HEK293 (cell line): ENCODE data around the gene DGKD.

Experiments
- CTCF ChIA-PET: fragments of 350-600 bp; formaldehyde crosslinking; extraction: SDS; loops from one replicate; lab custom pipeline; 2021; ENCODE audit warnings: antibody characterized with exemption; lab: Yijun Ruan, JAX
- POLR2A ChIA-PET: fragments of 300-600 bp; formaldehyde crosslinking; extraction: SDS; loops from one replicate; lab custom pipeline; 2020; ENCODE audit warnings: antibody characterized with exemption, inconsistent platforms; lab: Yijun Ruan, JAX
- H3K27ac ChIP-seq: fragments of 200-500 bp; sonication (Bioruptor generic); 2 replicates; pipeline ENCODE4 v1.5.1; 2014; ENCODE audit warnings: low read depth, low read length, control low read depth, inconsistent platforms; ENCODE audit errors: extremely low read depth
- H3K36me3 ChIP-seq, 2 experiments: fragments of 200-500 bp in 1 of 2; sonication (Bioruptor generic) in 1 of 2; 1 replicate in 1 of 2; 2 replicates in 1 of 2; pipeline ENCODE4 v1.5.1; 2014 to 2017; ENCODE audit warnings: inconsistent platforms in 2 of 2, low read length in 2 of 2; ENCODE audit not compliant: control insufficient read depth in 2 of 2, insufficient read depth in 1 of 2
- H3K4me1 ChIP-seq: fragments of 200-500 bp; sonication (Bioruptor generic); 2 replicates; pipeline ENCODE4 v1.5.1; 2014; ENCODE audit warnings: mild to moderate bottlenecking, low read length, inconsistent platforms; ENCODE audit not compliant: control insufficient read depth, insufficient read depth
- H3K4me3 ChIP-seq: 2 replicates; pipeline ENCODE4 v1.5.1; 2011; ENCODE audit warnings: low read depth, mild to moderate bottlenecking, control low read depth, low read length, moderate library complexity
- H3K9me3 ChIP-seq: fragments of 200-500 bp; sonication (Bioruptor generic); 2 replicates; pipeline ENCODE4 v1.5.1; 2014; ENCODE audit warnings: low read depth, low read length, inconsistent platforms; ENCODE audit not compliant: control insufficient read depth, insufficient read depth
- GLI2 ChIP-seq: fragments of 450-650 bp; formaldehyde crosslinking; IDR thresholded peaks from 2 replicates; pipeline ENCODE4; 2017; ENCODE audit warnings: missing biosample characterization, missing genetic modification characterization, low read depth, borderline replicate concordance
- KLF16 ChIP-seq: fragments of 450-650 bp; formaldehyde crosslinking; IDR thresholded peaks from 2 replicates; pipeline ENCODE4 v1.5.1; 2017; ENCODE audit warnings: missing biosample characterization, missing genetic modification characterization
- KLF9 ChIP-seq: fragments of 450-650 bp; formaldehyde crosslinking; IDR thresholded peaks from 2 replicates; pipeline ENCODE4 v1.5.1; 2016; ENCODE audit warnings: missing biosample characterization, missing genetic modification characterization, low read depth
- ZBTB21 ChIP-seq: fragments of 450-650 bp; formaldehyde crosslinking; IDR thresholded peaks from 2 replicates; pipeline ENCODE4 v1.5.1; 2017; ENCODE audit warnings: missing biosample characterization, missing genetic modification characterization
- ZFHX2 ChIP-seq: fragments of 450-650 bp; formaldehyde crosslinking; conservative IDR thresholded peaks from 2 replicates; pipeline ENCODE4 v1.5.1; 2016; ENCODE audit warnings: missing biosample characterization, missing genetic modification characterization
- ZNF140 ChIP-seq: fragments of 450-650 bp; formaldehyde crosslinking; IDR thresholded peaks from 2 replicates; pipeline ENCODE4 v1.5.1; 2016; ENCODE audit warnings: missing biosample characterization, missing genetic modification characterization
- ZNF174 ChIP-seq: fragments of 450-650 bp; formaldehyde crosslinking; IDR thresholded peaks from 2 replicates; pipeline ENCODE4 v1.5.0; 2017; ENCODE audit warnings: missing biosample characterization, mild to moderate bottlenecking, missing genetic modification characterization
- ZNF214 ChIP-seq: fragments of 450-650 bp; formaldehyde crosslinking; IDR thresholded peaks from 2 replicates; pipeline ENCODE4 v1.5.1; 2017; ENCODE audit warnings: missing biosample characterization, mild to moderate bottlenecking, missing genetic modification characterization, borderline replicate concordance
- ZNF354C ChIP-seq: fragments of 450-650 bp; formaldehyde crosslinking; IDR thresholded peaks from 2 replicates; pipeline ENCODE4 v1.5.1; 2016; ENCODE audit warnings: missing biosample characterization, missing genetic modification characterization, low read depth, borderline replicate concordance
- ZNF404 ChIP-seq: fragments of 450-650 bp; formaldehyde crosslinking; IDR thresholded peaks from 2 replicates; pipeline ENCODE4 v1.5.1; 2017; ENCODE audit warnings: missing biosample characterization, missing genetic modification characterization
- ZNF416 ChIP-seq: fragments of 450-650 bp; formaldehyde crosslinking; IDR thresholded peaks from 2 replicates; pipeline ENCODE4 v1.5.1; 2016; ENCODE audit warnings: missing biosample characterization, missing genetic modification characterization
- ZNF558 ChIP-seq: fragments of 450-650 bp; formaldehyde crosslinking; IDR thresholded peaks from 2 replicates; pipeline ENCODE4 v1.5.1; 2016; ENCODE audit warnings: missing biosample characterization, missing genetic modification characterization
- ZNF585B ChIP-seq: fragments of 450-650 bp; formaldehyde crosslinking; IDR thresholded peaks from 2 replicates; pipeline ENCODE4 v1.5.1; 2016; ENCODE audit warnings: missing biosample characterization, missing genetic modification characterization
- ZNF664 ChIP-seq: fragments of 450-650 bp; formaldehyde crosslinking; IDR thresholded peaks from 2 replicates; pipeline ENCODE4 v1.5.1; 2016; ENCODE audit warnings: missing biosample characterization, missing genetic modification characterization
- ZSCAN23 ChIP-seq: fragments of 450-650 bp; formaldehyde crosslinking; IDR thresholded peaks from 2 replicates; pipeline ENCODE4 v1.5.1; 2016; ENCODE audit warnings: missing biosample characterization, missing genetic modification characterization
- TF ChIP-seq, protein P1 (sequence below): fragments of 450-650 bp; formaldehyde crosslinking; IDR thresholded peaks from 2 replicates; pipeline ENCODE4 v1.5.1; 2016; ENCODE audit warnings: missing biosample characterization, missing genetic modification characterization

The DGKD gene

DNA sequence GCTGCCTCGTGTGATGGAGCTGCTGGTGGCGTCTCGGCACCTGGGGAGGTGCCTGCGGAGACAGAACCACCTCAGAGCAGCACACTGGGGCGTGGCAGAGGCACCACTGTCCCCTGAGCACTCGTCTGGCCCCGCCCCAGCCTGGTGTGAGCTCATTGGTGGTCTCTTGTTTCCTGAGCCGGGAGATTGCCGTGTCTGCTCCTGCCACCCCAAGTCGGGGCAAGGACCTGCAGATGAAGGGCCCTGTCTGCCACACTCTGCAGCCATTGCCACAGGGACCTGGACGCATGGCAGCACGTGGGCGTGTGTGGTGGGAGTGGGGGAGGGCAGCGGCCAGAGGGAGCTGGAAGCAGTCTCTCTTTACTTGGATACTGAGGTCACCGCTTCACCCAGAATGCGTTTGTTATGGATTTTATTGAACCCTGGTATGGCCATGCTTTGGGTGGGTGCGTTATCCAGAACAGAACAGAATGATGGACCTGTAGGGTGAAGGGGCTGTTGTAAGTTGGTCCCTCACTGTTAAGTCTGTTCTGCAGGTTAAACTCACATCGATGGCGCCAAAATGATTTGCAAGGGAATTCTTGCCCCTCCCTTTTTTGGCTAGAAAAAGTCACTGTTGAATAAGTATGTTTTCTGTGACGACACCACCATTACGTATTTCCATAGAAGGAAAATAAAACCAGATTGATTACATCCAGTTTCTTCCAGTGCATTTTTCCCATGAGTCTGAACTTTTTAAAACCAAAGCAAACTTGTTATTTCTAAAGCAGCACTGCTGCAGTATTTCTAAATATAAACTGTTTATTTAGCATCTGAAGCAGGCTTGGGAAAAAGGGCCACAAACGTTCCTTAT is 120.2 kb downstream of the DGKD start (continued):
- TF ChIP-seq ZNF585B (tag by site-specific recombination), result no peak

DNA sequence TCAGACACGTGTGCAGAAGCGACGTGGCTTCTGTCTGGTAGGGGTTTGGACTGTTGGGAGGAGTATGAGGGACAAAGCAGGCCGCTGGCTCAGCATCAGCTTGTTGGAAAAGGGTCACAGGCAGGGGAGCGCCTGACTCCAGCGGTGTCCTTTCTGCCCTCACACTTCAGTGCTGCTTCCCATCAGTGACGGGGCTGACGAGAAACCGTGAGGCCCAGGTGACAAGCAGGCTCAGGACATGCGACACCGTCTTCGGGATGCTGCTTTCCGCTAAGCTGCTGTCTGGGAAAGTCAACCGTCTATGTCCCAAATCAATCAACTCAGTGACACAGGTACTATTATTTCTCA is 121.7 kb downstream of the DGKD start:
- POLR2A ChIA-PET, result no interaction called here
- peaks cover 0 to 56% of the 10 kb centered on the region in 2 experiments; a peak in 1 of 3 replicates for H3K36me3 ChIP-seq
- H3K9me3 ChIP-seq, result no peaks in the 10 kb centered on the region
- no peak overlapping the region for H3K27ac ChIP-seq
- no peaks in the 10 kb centered on the region for H3K4me1 ChIP-seq
- TF ChIP-seq ZNF140 (no peak), ZNF214 (tag by site-specific recombination) (no peak), ZFHX2 (tag by site-specific recombination) (no peak), ZNF558 (tag by site-specific recombination) (no peak), KLF16 (tag by site-specific recombination) (no peak), ZNF404 (tag by site-specific recombination) (no peak), ZNF354C (tag by site-specific recombination) (no peak), ZNF416 (no peak), ZSCAN23 (tag by site-specific recombination) (no peak)
- TF ChIP-seq, protein P1, sequence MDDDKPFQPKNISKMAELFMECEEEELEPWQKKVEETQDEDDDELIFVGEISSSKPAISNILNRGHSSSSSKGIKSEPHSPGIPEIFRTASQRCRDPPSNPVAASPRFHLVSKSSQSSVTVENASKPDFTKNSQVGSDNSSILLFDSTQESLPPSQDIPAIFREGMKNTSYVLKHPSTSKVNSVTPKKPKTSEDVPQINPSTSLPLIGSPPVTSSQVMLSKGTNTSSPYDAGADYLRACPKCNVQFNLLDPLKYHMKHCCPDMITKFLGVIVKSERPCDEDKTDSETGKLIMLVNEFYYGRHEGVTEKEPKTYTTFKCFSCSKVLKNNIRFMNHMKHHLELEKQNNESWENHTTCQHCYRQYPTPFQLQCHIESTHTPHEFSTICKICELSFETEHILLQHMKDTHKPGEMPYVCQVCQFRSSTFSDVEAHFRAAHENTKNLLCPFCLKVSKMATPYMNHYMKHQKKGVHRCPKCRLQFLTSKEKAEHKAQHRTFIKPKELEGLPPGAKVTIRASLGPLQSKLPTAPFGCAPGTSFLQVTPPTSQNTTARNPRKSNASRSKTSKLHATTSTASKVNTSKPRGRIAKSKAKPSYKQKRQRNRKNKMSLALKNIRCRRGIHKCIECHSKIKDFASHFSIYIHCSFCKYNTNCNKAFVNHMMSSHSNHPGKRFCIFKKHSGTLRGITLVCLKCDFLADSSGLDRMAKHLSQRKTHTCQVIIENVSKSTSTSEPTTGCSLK (tag by site-specific recombination), result no peak
- CTCF ChIA-PET, result interaction anchor here (0.6 kb wide), 1 partner anchor 1031 kb away, joined by 3 read pairs; no protein-coding TSS in a partner anchor
- H3K4me3 ChIP-seq, result no peak overlapping the region

DNA sequence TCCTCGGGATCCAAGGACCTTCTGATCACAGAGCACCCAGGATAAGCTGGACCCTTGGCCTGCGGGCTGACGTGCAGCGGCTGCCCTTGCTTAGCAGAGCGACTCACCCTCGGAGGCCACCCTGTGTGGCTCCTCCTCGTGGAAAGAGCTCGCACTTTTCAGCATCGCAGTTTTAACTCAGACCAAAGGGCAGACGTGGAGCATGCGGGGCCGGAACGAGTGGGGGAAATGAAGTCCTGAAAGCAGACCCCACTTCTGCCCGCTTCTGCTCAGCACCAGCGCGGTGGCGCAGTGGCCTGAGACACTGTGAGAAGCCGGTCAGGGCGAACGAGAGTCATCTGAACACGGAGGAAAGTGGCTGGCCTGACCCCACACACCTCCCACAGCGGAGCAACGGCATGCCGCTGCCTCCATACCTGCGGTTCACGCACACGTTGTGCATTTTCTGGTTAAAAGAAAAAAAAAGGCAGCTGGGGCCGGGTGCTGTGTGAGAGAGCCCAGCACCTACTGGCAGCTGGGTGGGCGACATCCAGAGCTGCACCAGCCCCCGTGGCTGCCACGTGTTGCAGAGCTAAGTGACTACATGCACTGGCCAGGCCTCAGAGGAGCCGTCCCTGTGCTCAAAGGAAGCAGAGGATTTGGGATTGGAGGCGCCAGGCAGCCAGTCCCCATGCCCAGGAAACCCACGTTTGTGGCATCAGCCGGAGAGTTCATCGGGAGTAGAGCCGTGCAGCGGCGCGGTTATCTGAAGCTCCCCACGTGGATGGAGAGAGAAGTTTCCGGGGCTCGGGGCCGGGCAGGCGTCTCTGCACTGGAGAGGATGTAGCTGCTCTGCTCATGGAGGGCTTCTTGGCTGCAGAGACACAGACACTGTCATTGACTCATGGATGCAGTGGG is 122.6 kb downstream of the DGKD start:
- ChIA-PET POLR2A (no interaction called here), CTCF (no interaction called here)
- Histone ChIP-seq H3K36me3 (peaks cover 0 to 58% of the 10 kb centered on the region in 2 experiments; a peak in 1 of 3 replicates), H3K4me3 (no peak overlapping the region), H3K27ac (no peak overlapping the region), H3K4me1 (no peaks in the 10 kb centered on the region), H3K9me3 (no peaks in the 10 kb centered on the region)
- TF ChIP-seq ZNF174 (tag by site-specific recombination) (no peak), ZBTB21 (tag by site-specific recombination) (no peak), ZNF664 (no peak)

DNA sequence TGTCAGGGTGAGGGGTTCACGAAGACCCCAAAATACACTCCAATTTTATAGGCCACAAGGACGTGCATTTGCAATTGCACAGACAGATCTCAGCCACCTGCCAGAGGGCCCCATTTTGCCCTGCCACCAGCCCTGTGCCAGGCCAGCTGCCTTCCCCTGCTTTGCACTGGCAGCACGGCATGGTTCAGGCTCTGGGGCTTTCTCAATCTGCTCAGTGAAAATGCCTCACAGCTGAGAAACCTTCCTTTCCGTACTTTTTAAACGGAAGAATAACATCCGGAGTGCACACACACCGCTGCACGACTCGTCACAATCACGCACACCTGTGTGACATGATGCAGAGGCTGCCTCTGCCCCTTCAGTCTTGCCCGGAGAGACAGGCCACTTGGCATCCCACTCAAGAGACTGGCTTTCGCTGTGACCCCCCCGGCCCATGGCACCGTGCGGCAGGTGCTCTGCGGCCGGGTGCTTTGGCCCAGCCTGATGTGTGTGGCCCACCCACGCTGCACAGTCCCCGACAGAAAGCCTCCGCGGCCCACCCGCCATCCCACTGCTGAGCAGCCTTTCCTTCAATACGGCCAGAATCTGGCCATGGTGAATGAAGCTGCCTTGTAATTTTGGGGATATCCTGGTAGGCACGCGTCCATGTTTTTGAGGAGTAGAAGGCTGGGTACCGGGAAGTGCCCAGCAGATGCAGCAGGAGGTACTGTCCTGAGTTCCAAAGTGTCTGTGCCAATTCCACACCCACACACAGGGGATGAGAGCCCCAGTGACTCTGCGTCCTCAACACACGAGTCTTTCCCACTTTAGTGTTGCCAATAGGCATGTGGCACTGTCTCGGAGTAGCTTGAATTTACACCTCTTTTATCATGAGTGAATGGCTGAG is 123.5 kb downstream of the DGKD start:
- H3K4me1 ChIP-seq, result no peaks in the 10 kb centered on the region
- H3K9me3 ChIP-seq, result no peaks in the 10 kb centered on the region
- H3K36me3 ChIP-seq, result peaks cover 0 to 66% of the 10 kb centered on the region in 2 experiments; a peak in 1 of 3 replicates
- no peak overlapping the region for H3K4me3 ChIP-seq
- TF ChIP-seq KLF9 (tag by site-specific recombination), result no peak
- TF ChIP-seq GLI2 (tag by site-specific recombination), result no peak
- H3K27ac ChIP-seq, result no peak overlapping the region
- CTCF ChIA-PET, result no interaction called here
- POLR2A ChIA-PET, result no interaction called here
